Right lobe of liver (tissue), 6 donors: ENCODE data around the gene PLCB4. TPM values are rescaled to one million over a fixed set of nuclear protein-coding genes. Genes with fewer than 3 reads are reported as not detected.

Source experiments
- ATAC-seq, 4 donors: fragments of 200-7000 bp; cut with Tn5 transposase; one replicate each; pipeline ENCODE4 v1.9.1; 2020; ENCODE audit warnings: mild to moderate bottlenecking in 4 of 4, moderate library complexity in 4 of 4
- DNase-seq, 3 donors: peaks; one replicate each; pipeline ENCODE4 v3.0.0-alpha.2; 2020
- H3K27ac ChIP-seq, 3 donors: fragments of 200-600 bp; one replicate each; pipeline ENCODE4 v1.8.0; 2022
- H3K27me3 ChIP-seq, 2 donors: fragments of 200-600 bp; one replicate each; pipeline ENCODE4 v1.8.0; 2022
- H3K36me3 ChIP-seq, 4 donors: fragments of 200-600 bp; sonication (generic) in 1 of 4; one replicate each; pipeline versions ENCODE4 v1.5.1 to v1.8.0; 2017 to 2022; ENCODE audit warnings: control low read depth in 1 of 4
- H3K4me1 ChIP-seq, 4 donors: fragments of 200-600 bp; sonication (generic) in 1 of 4; one replicate each; pipeline versions ENCODE4 v1.5.1 to v1.8.0; 2017 to 2022; ENCODE audit warnings: control low read depth in 1 of 4
- H3K4me3 ChIP-seq, 3 donors: fragments of 200-600 bp; one replicate each; pipeline ENCODE4 v1.8.0; 2022
- H3K9me3 ChIP-seq, 4 donors: fragments of 200-600 bp; sonication (generic) in 1 of 4; one replicate each; pipeline versions ENCODE4 v1.5.1 to v1.8.0; 2017 to 2022; ENCODE audit warnings: control low read depth in 1 of 4
- POLR2A ChIP-seq: fragments of 450-650 bp; IDR thresholded peaks from one replicate; pipeline ENCODE4 v1.6.1; 2017; ENCODE audit warnings: antibody characterized with exemption, mild to moderate bottlenecking
- WGBS: methylation state at CpG from one replicate; pipeline ENCODE4 v1.1.6; 2018; ENCODE audit warnings: low coverage, low lambda C conversion rate; ENCODE audit not compliant: insufficient coverage; ENCODE audit errors: missing lambda C conversion rate; 5-methylcytosine and 5-hydroxymethylcytosine counted together
- intact Hi-C, 2 donors: fragments of 100-400 bp; cut with DNase I; formaldehyde crosslinking; loops; one replicate each; pipeline versions ENCODE4 v1.11.2 to v1.14.1; 2022
- total RNA-seq, 6 experiments: library from RNA; depleted of rRNA in 2 of 6; stranded (reverse); fragments of >200 nt in 2 of 6; fragmentation: NEBNext Ultra II Directional in 3 of 6; extraction: Animal tissue kit (Norgen Biotek cat#: 25700) in 3 of 6; gene quantifications; one replicate each; pipeline versions ENCODE4 v1.1.0 to v1.2.4, GENCODE V29; 2016 to 2023
- TF ChIP-seq, protein P1 (sequence below), 4 donors: fragments of 200-600 bp in 3 of 4; fragments of 450-650 bp in 1 of 4; IDR thresholded peaks; one replicate each; pipeline versions ENCODE4 v1.5.1 to v1.8.0; 2016 to 2022; ENCODE audit warnings: antibody characterized with exemption in 4 of 4, mild to moderate bottlenecking in 2 of 4
- donor health status: DM: no; HTN: yes; CAD: no.
- donor health status: DM: no; HTN: no; CAD: no.
- donor health status: DM: no; HTN: no; CAD: no.
- donor health status: DM: no; HTN: yes; CAD: no.
- donor health status: DM: no; HTN: yes; CAD: no.

The PLCB4 gene
- total RNA-seq, 6 experiments from 2014 or later: 0.04 to 0.20 (median 0.15) TPM

DNA sequence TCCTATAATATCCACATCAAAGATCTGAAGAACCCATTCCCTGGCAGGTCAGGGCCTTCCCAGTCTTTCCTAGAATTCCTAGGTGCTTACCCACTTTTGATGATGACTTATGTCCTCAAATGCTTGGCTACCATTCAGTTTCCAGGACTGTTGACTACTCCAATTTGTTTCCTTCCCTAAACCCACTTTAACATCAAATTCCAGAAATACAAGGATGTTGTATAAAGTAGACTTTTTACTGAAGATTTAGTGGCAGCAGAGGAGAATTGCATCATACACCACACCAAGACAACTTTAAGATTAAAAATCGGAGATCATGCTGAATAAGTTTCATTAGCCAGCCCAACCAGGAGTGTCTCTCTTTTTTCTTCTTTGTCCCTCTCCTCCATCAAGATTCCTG lies 242.2 kb downstream of the PLCB4 start:
- intact Hi-C loops: no loop called here
- Histone ChIP-seq H3K4me1 (no peaks in the 10 kb centered on the region), H3K4me3 (no peak overlapping the region), H3K27ac (no peak overlapping the region), H3K9me3 (no peaks in the 10 kb centered on the region), H3K27me3 (no peaks in the 10 kb centered on the region), H3K36me3 (no peaks in the 10 kb centered on the region)
- 20% methylated on average over 1 of the region's 1 CpG for WGBS
- ATAC-seq: no peak
- no peak for DNase-seq
- TF ChIP-seq, protein P1, sequence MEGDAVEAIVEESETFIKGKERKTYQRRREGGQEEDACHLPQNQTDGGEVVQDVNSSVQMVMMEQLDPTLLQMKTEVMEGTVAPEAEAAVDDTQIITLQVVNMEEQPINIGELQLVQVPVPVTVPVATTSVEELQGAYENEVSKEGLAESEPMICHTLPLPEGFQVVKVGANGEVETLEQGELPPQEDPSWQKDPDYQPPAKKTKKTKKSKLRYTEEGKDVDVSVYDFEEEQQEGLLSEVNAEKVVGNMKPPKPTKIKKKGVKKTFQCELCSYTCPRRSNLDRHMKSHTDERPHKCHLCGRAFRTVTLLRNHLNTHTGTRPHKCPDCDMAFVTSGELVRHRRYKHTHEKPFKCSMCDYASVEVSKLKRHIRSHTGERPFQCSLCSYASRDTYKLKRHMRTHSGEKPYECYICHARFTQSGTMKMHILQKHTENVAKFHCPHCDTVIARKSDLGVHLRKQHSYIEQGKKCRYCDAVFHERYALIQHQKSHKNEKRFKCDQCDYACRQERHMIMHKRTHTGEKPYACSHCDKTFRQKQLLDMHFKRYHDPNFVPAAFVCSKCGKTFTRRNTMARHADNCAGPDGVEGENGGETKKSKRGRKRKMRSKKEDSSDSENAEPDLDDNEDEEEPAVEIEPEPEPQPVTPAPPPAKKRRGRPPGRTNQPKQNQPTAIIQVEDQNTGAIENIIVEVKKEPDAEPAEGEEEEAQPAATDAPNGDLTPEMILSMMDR (IDR thresholded peaks at IDR 0.05): no peak
- TF ChIP-seq POLR2A: no peak

DNA sequence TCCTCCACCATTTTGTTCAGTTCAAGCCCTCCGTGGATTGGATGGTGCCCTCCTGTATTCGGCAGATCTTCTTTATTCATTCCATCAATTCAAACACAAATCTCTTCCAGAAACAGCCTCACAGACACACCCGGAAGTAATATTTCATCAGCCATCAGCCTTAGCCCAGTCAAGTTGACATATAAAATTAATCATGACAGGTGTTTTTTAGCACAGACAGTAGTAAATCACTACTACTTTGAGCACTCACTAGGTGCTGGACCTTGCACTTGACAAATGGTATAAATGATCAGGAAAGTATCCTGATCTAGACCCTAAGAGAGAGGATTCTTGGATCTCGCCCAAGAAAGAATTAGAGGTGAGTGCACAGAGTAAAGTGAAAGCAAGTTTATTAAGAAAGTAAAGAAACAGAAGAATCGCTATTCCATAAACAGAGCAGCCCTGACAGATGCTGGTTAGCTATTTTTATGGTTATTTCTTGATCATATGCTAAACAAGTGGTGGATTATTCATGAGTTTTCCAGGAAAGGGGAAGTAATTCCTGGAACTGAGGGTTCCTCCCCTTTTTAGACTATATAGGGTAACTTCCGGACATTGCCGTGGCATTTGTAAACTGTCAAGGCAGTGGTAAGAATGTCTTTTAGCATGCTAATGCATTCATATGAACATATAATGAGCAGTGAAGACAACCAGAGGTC lies 250.9 kb downstream of the PLCB4 start:
- Histone ChIP-seq H3K4me3 (no peak overlapping the region), H3K9me3 (no peaks in the 10 kb centered on the region), H3K36me3 (no peaks in the 10 kb centered on the region), H3K27me3 (no peaks in the 10 kb centered on the region), H3K27ac (no peak overlapping the region), H3K4me1 (no peaks in the 10 kb centered on the region)
- intact Hi-C loops: no loop called here
- no peak for TF ChIP-seq POLR2A
- TF ChIP-seq, protein P1 (IDR thresholded peaks at IDR 0.05): no peak
- ATAC-seq: no peak
- DNase-seq: no peak
- 34% methylated on average over 7 of the region's 7 CpGs for WGBS

DNA sequence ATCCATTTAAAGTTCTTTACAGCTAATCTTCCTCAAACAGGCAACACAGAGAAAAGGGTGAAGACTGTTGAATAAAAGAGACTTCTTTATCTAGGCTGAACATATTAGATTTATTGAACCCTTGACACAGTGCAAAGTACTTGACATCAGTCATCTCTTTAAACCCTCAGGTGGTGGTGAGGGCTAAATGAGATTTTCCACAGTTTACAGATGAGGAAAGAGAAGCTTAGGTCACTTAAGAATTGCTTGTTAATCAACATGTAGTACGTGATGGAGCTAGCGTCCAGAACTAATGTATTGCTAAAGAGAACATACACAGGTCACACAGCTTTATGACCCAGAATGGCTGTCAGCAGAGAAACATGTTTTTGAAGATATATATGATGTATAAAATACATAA lies 252.1 kb downstream of the PLCB4 start:
- H3K27me3 ChIP-seq: no peaks in the 10 kb centered on the region
- H3K27ac ChIP-seq: no peak overlapping the region

DNA sequence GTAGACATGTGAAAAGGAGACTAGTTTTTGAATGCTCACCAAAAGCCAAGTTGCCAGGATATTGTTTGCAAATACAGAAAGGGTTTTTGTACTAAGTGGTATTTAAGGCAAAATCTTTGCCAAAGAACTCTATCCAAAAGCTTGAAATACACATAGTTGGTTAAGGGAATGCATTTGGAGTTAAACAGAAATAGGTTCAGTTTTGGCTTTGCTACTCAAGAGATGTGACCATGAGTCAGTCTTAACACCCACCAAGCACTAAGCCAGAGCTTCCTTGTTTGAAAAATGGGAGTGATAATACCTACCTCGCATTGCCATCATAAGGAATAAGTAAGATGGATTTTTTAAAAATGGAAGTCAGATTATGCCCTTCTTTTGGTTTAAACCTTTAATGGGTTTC lies 253.8 kb downstream of the PLCB4 start:
- TF ChIP-seq POLR2A: no peak
- TF ChIP-seq, protein P1 (IDR thresholded peaks at IDR 0.05): no peak
- H3K9me3 ChIP-seq: no peaks in the 10 kb centered on the region
- H3K36me3 ChIP-seq: no peaks in the 10 kb centered on the region
- WGBS: 73% methylated on average over 1 of the region's 1 CpG
- no peaks in the 10 kb centered on the region for H3K27me3 ChIP-seq
- no peaks in the 10 kb centered on the region for H3K4me1 ChIP-seq
- intact Hi-C loops: no loop called here
- no peak overlapping the region for H3K4me3 ChIP-seq
- no peak overlapping the region for H3K27ac ChIP-seq
- DNase-seq (no peak), ATAC-seq (no peak)

More for the DNA sequence above, 252.1 kb downstream of the PLCB4 start:
- Histone ChIP-seq H3K9me3 (no peaks in the 10 kb centered on the region), H3K4me1 (no peaks in the 10 kb centered on the region), H3K36me3 (no peaks in the 10 kb centered on the region), H3K4me3 (no peak overlapping the region)
- DNase-seq (no peak), ATAC-seq (no peak)
- intact Hi-C loops: no loop called here
- WGBS: 83% methylated on average over 2 of the region's 2 CpGs
- no peak for TF ChIP-seq POLR2A
- TF ChIP-seq, protein P1 (IDR thresholded peaks at IDR 0.05): no peak
